ENCODE results near the gene RLN3.

RLN3 gene

DNA sequence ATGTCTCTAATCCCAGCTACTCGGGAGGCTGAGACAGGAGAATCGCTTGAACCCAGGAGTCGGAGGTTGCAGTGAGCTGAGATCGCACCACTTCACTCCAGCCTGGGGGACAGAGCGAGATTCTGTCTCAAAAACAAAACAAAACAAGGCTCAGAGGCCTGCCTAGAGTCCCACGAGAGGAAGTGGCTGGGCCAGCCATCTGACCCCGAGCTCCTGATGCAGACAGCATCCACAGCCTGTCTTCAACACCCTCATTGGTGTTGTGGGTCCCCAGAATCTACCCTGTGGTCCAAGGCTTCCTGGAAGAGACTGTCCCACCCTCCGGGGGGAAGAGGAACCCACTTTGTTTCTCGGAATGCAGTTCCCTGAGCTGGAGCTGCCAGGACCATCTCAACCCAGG, 46.5 kb upstream of the RLN3 start:
- TF ChIP-seq, protein P1, sequence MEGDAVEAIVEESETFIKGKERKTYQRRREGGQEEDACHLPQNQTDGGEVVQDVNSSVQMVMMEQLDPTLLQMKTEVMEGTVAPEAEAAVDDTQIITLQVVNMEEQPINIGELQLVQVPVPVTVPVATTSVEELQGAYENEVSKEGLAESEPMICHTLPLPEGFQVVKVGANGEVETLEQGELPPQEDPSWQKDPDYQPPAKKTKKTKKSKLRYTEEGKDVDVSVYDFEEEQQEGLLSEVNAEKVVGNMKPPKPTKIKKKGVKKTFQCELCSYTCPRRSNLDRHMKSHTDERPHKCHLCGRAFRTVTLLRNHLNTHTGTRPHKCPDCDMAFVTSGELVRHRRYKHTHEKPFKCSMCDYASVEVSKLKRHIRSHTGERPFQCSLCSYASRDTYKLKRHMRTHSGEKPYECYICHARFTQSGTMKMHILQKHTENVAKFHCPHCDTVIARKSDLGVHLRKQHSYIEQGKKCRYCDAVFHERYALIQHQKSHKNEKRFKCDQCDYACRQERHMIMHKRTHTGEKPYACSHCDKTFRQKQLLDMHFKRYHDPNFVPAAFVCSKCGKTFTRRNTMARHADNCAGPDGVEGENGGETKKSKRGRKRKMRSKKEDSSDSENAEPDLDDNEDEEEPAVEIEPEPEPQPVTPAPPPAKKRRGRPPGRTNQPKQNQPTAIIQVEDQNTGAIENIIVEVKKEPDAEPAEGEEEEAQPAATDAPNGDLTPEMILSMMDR (IDR thresholded peaks at IDR 0.05): no peak
- H3K27ac ChIP-seq: no peak overlapping the region
- no peak overlapping the region for H3K4me3 ChIP-seq
- no peak for DNase-seq (ENCODE audit: low spot score)

DNA sequence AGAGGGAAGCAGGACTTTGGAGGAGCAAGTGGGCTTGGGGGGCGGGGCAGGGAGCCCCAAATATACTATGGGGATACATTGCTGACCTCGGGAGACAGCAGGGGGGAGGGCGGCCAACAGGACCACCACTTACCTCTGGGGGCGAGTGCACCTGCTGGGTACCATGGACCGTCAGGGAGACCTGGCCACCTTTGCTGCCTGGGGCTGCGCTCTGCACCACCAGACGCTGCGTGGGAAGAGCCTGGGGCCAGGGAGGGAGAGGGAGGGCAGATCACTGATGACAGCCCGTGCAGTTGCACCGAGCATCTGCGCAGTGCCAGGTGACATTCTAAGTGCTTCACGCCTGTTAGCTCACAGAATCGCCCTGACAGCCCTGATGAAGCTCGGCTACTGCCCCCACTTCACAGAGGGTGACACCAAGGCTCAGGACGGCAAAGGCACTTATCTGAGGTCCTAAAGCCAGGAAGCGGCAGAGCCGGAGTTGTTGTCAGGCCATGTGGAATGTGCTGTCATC, 45.9 kb upstream of the RLN3 start:
- DNase-seq (ENCODE audit: low spot score): no peak
- no peak overlapping the region for H3K27ac ChIP-seq
- no peak overlapping the region for H3K4me3 ChIP-seq
- TF ChIP-seq, protein P1 (IDR thresholded peaks at IDR 0.05): no peak

DNA sequence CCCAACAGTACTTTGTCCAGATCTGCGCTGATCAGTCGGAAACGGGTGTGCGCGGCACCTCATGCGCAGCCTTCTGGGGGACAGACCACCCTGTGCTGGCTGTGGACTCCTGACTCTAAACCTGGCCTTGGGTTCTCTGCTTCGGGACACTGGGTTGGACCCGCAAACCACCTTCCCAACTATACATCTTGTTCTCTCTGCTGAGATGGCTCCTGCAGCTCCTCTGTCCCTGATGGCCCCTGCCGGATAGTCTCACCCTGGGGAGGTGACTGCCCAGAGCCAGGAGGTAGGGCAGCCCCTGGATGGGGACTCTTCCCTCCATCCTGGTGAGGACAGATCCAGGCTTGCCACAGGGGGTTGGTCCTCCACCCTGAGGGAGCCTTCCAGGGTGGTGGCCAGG, 45.2 kb upstream of the RLN3 start:
- TF ChIP-seq, protein P1 (IDR thresholded peaks at IDR 0.05): no peak
- DNase-seq (ENCODE audit: low spot score): no peak
- Histone ChIP-seq H3K27ac (no peak overlapping the region), H3K4me3 (no peak overlapping the region)

DNA sequence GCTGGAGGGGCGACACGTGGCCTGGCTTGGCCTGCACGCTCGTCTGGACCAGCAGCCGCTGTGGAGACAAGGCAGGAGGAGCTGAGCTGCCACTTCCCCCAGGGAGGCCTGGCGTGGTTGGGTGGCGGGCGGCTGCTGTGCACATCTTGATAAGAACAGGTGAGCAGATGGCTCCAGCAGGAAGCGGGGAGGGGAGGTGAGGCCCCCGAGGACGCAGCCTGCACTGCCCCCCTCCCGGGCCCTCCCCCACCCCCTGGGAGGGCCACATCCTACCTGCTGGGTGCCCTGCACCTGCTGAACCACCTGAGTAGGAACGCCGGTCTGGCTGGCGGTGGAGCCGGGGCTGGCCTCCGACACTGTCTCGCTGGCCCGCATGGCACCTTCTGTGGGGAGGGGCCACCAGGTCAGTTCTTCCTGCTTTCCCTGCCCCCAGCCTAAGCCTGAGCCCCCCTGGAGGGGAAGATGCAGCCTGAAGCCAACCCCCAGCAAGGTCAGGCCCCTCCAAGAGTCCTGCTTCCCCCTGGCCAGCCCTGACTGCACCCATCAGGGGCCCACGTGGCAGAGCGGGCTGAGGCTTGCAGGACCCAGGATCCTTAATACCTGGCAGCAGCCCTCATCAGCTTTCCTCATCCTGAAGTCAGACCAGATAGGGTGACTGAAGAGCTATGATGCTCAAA, 44.6 kb upstream of the RLN3 start:
- no peak overlapping the region for H3K4me3 ChIP-seq
- TF ChIP-seq, protein P1 (IDR thresholded peaks at IDR 0.05): no peak
- no peak overlapping the region for H3K27ac ChIP-seq
- DNase-seq (ENCODE audit: low spot score): no peak

DNA sequence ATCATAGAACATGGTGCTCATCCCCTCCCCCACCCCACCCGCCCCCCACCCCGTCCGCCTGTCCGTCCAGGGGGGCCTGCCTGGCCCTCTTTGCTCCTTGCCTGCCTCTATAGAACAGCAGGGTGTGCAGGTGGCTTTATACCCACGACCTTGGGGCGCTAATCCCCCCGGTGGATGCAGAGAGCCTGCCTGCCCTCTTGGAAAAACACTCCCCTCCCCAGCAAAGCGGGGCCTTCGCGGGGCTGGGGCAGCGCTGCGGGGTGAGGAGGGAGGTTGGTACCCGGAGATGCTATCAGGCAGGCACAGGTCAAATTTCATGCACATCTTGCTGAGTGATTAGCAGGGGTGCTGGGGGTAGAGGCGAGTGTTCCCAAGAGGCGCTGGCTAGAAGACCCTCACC, 43.8 kb upstream of the RLN3 start:
- Histone ChIP-seq H3K27ac (no peak overlapping the region), H3K4me3 (no peak overlapping the region)
- no peak for DNase-seq (ENCODE audit: low spot score)
- TF ChIP-seq, protein P1 (IDR thresholded peaks at IDR 0.05): no peak

DNA sequence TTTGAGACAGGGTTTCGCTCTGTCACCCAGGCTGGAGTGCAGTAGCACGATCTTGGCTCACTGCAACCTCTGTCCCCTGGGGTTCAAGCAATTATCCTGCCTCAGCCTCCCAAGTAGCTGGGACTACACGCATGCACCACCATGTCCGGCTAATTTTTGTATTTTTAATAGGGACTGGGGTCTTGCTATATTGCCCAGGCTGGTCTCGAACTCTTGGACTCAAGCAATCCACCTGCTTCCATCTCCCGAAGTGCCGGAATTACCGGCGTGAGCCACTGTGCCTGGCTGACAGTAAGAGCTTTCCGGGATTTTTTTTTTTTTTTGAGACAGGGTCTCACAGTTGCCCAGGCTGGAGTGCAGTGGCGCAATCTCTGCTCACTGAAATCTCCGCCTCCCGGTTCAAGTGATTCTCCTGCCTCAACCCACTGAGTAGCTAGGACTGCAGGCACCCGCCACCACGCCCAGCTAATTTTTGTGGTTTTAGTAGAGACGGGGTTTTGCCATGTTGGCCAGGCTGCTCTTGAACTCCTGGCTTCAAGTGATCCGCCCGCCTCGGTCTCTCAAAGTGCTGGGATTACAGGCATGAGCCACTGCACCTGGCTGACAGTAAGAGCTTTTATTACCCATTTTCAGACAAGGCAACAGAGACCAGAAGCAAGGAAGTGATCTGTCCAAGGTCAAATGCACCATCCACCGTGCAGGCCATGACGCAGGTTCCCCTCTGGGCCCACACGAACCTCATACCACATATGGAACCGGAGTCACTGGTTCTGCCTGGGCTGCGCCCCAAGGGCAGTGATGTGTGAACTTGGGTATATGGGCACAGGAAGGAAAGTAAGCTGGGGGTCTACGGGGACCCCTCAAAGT, 42.8 kb upstream of the RLN3 start:
- peak overlapping the region in 1 of 2 donors; percentile 81 for H3K27ac ChIP-seq
- H3K4me3 ChIP-seq: no peak overlapping the region
- no peak for DNase-seq (ENCODE audit: low spot score)
- TF ChIP-seq, protein P1 (IDR thresholded peaks at IDR 0.05): no peak
